ENCODE measurements around the gene GLA. TPM values are rescaled to one million over a fixed set of nuclear protein-coding genes. Genes with fewer than 3 reads are reported as not detected.

GLA gene
- total RNA-seq = 40.4 and 53.7 TPM in 2 replicates

GRCh38 chrX:101407748-101408531, at the start of gene GLA, which contains the start of gene HNRNPH2:
Gene GLA, minus strand, starts transcription at chrX:101407925. Its CDS starts 22 bp downstream, at chrX:101407903.
Gene HNRNPH2, plus strand, starts transcription at chrX:101408222. Its CDS starts 3,767 bp downstream, at chrX:101411989.

GRCh38 chrX:101390664-101391525, 16.8 kb downstream of the GLA start, which contains the start of gene RPL36A:
Gene RPL36A, plus strand, starts transcription at chrX:101391011. Its CDS starts 33 bp downstream, at chrX:101391044.

GRCh38 chrX:101385795-101386541, 21.8 kb downstream of the GLA start, which contains the start of gene BTK:
Gene BTK, minus strand, starts transcription at chrX:101386191. Its CDS starts 10,907 bp downstream, at chrX:101375284.

GRCh38 chrX:101348452-101349192, 59.1 kb downstream of the GLA start, which contains the start of gene TIMM8A:
Gene TIMM8A, minus strand, starts transcription at chrX:101348742. Its CDS starts 78 bp downstream, at chrX:101348664.

Other genes starting within 250 kb of the GLA start
- 2.3 TPM in 2 replicates for gene DRP2, start 188.1 kb downstream of the GLA start, total RNA-seq
- gene TAF7L, start 116.6 kb downstream of the GLA start, total RNA-seq = 0.29 and 0.53 TPM in 2 replicates
- 5.2 and 6.7 TPM in 2 replicates for gene TIMM8A, start 59.2 kb downstream of the GLA start, total RNA-seq
- under 0.01 TPM in 1 of 2 replicates, not detected in the other for gene BTK, start 21.7 kb downstream of the GLA start, total RNA-seq
- 824 and 2,173 TPM in 2 replicates for gene RPL36A, start 16.9 kb downstream of the GLA start, total RNA-seq
- gene HNRNPH2, start 297 bp upstream of the GLA start, total RNA-seq = 40.4 and 53.5 TPM in 2 replicates
- gene ARMCX4, start 77.5 kb upstream of the GLA start, total RNA-seq = 0.86 and 1.9 TPM in 2 replicates
- gene ARMCX1, start 142.6 kb upstream of the GLA start, total RNA-seq = 34.6 and 36.5 TPM in 2 replicates
- 33.8 and 38.9 TPM in 2 replicates for gene ARMCX6, start 210.1 kb upstream of the GLA start, total RNA-seq
- 40.1 and 46.4 TPM in 2 replicates for gene ARMCX3, start 215.2 kb upstream of the GLA start, total RNA-seq

Data from myometrial cell (primary cell).